GM23248 (cell line): ENCODE results near the gene TLX3. TPM values are rescaled to one million over a fixed set of nuclear protein-coding genes. Genes with fewer than 3 reads are reported as not detected.
A peak's percentile ranks its signal among the peaks of the same experiment; 100 is the strongest.

Experiments
- DNase-seq: peaks from one replicate; pipeline ENCODE4 v3.0.0-alpha.2; 2015
- H2AFZ ChIP-seq: fragments of 200-600 bp; sonication (generic); 2 replicates; pipeline ENCODE4 v1.6.1; 2016; ENCODE audit warnings: antibody characterized with exemption
- H3F3A ChIP-seq: fragments of 200-600 bp; sonication (generic); 2 replicates; pipeline ENCODE4 v1.6.1; 2016; ENCODE audit warnings: mild to moderate bottlenecking, antibody characterized with exemption, mixed run types; ENCODE audit not compliant: insufficient read depth
- H3K27ac ChIP-seq: fragments of 200-600 bp; sonication (generic); 2 replicates; pipeline ENCODE4 v1.5.1; 2016; ENCODE audit warnings: mild to moderate bottlenecking
- H3K27me3 ChIP-seq: fragments of 200-600 bp; sonication (generic); replicated peaks from 2 replicates; pipeline ENCODE4 v1.6.1; 2016; ENCODE audit warnings: mild to moderate bottlenecking; ENCODE audit not compliant: insufficient read depth
- H3K36me3 ChIP-seq: fragments of 200-600 bp; sonication (generic); 2 replicates; pipeline ENCODE4 v1.6.1; 2016; ENCODE audit warnings: low read depth, mild to moderate bottlenecking
- H3K4me1 ChIP-seq: fragments of 200-600 bp; sonication (generic); 2 replicates; pipeline ENCODE4 v1.6.1; 2016; ENCODE audit warnings: mild to moderate bottlenecking; ENCODE audit not compliant: insufficient read depth
- H3K4me2 ChIP-seq: fragments of 200-600 bp; sonication (generic); one replicate; pipeline ENCODE4 v1.6.1; 2016; ENCODE audit warnings: mild to moderate bottlenecking; ENCODE audit not compliant: unreplicated experiment
- H3K4me3 ChIP-seq: fragments of 200-600 bp; sonication (generic); 2 replicates; pipeline ENCODE4 v1.5.1; 2016; ENCODE audit warnings: mild to moderate bottlenecking
- H3K79me2 ChIP-seq: fragments of 200-600 bp; sonication (generic); 2 replicates; pipeline ENCODE4 v1.6.1; 2016; ENCODE audit warnings: mild to moderate bottlenecking; ENCODE audit not compliant: insufficient read depth
- H3K9ac ChIP-seq: fragments of 200-600 bp; sonication (generic); 2 replicates; pipeline ENCODE4 v1.6.1; 2016; ENCODE audit warnings: mild to moderate bottlenecking
- H3K9me2 ChIP-seq: fragments of 200-600 bp; sonication (generic); 2 replicates; pipeline ENCODE4 v1.6.1; 2016; ENCODE audit warnings: mixed run types, mild to moderate bottlenecking, moderate library complexity; ENCODE audit not compliant: insufficient read depth
- H3K9me3 ChIP-seq: fragments of 200-600 bp; sonication (generic); one replicate; pipeline ENCODE4 v1.6.1; 2017; ENCODE audit warnings: low read depth
- H4K20me1 ChIP-seq: fragments of 200-600 bp; sonication (generic); 2 replicates; pipeline ENCODE4 v1.6.0; 2016; ENCODE audit not compliant: insufficient read depth
- EZH2 ChIP-seq: fragments of 200-600 bp; sonication (generic); IDR thresholded peaks from 2 replicates; pipeline ENCODE4 v1.6.1; 2018; ENCODE audit warnings: antibody characterized with exemption, mild to moderate bottlenecking; ENCODE audit not compliant: insufficient read depth, poor library complexity, severe bottlenecking
- EZH2phosphoT487 ChIP-seq: fragments of 200-600 bp; sonication (generic); IDR thresholded peaks from 2 replicates; pipeline ENCODE4 v1.6.1; 2018; ENCODE audit warnings: antibody characterized with exemption, moderate library complexity, mild to moderate bottlenecking, low read depth; ENCODE audit not compliant: insufficient read depth
- WGBS, 2 experiments: methylation state at CpG; one replicate each; pipeline ENCODE4 v1.1.6; 2015 to 2017; ENCODE audit warnings: low lambda C conversion rate in 2 of 2, low coverage in 1 of 2; ENCODE audit errors: missing lambda C conversion rate in 2 of 2; 5-methylcytosine and 5-hydroxymethylcytosine counted together
- in situ Hi-C: fragments of 300-500 bp; cut with MboI; formaldehyde crosslinking; loops from 2 replicates; pipeline ENCODE4 v1.15.0; 2020
- polyA plus RNA-seq: library from polyadenylated mRNA; unstranded; fragments of >200 nt; fragmentation: Nextera tagmentation; extraction: Ambion mirVana; gene quantifications from 2 replicates; pipeline ENCODE4 v1.2.1, GENCODE V29; 2016
- total RNA-seq: library from RNA; depleted of rRNA; stranded (reverse); fragments of >200 nt; shearing (Covaris generic); gene quantifications from 2 replicates; pipeline ENCODE4 v1.2.3, GENCODE V29; 2014

The TLX3 gene
- total and polyA plus RNA-seq, 2 experiments from 2014 or later = not detected

DNA sequence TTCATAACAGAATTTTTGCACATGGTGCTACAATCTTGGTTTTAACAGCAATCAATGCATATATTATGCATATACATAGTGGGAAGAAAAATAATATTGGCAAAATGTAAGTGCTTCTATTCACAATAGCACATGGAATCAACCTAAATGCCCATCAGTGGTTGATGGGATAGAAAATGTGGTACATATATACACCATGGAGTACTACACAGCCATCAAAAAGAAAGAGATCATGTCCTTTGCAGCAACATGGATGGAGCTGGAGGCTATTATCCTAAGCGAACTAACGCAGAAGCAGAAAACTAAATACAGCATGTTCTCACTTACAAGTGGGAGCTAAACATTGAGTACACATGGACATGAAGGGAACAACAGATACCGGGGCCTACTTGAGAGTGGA, 37.2 kb upstream of the TLX3 start:
- Histone ChIP-seq H3K36me3 (no peaks in the 10 kb centered on the region), H3K9me2 (no peaks in the 10 kb centered on the region), H3K27me3 (no peaks in the 10 kb centered on the region), H4K20me1 (no peaks in the 10 kb centered on the region), H3K4me3 (no peak overlapping the region), H3K9me3 (no peaks in the 10 kb centered on the region), H3K79me2 (no peaks in the 10 kb centered on the region), H3K27ac (peak overlapping the region; percentile 83), H2AFZ (no peak overlapping the region), H3K4me1 (peaks cover 39% of the 10 kb centered on the region), H3F3A (peaks cover 31% of the 10 kb centered on the region), H3K9ac (no peak overlapping the region; the same call in 1 of the 2 replicates), H3K4me2 (peak overlapping the region; percentile 58)
- in situ Hi-C loops = no loop called here
- 88 to 90% methylated on average over 3 of the region's 3 CpGs for WGBS, 2 experiments
- TF ChIP-seq EZH2phosphoT487 (no peak), EZH2 (no peak)
- DNase-seq = no peak

DNA sequence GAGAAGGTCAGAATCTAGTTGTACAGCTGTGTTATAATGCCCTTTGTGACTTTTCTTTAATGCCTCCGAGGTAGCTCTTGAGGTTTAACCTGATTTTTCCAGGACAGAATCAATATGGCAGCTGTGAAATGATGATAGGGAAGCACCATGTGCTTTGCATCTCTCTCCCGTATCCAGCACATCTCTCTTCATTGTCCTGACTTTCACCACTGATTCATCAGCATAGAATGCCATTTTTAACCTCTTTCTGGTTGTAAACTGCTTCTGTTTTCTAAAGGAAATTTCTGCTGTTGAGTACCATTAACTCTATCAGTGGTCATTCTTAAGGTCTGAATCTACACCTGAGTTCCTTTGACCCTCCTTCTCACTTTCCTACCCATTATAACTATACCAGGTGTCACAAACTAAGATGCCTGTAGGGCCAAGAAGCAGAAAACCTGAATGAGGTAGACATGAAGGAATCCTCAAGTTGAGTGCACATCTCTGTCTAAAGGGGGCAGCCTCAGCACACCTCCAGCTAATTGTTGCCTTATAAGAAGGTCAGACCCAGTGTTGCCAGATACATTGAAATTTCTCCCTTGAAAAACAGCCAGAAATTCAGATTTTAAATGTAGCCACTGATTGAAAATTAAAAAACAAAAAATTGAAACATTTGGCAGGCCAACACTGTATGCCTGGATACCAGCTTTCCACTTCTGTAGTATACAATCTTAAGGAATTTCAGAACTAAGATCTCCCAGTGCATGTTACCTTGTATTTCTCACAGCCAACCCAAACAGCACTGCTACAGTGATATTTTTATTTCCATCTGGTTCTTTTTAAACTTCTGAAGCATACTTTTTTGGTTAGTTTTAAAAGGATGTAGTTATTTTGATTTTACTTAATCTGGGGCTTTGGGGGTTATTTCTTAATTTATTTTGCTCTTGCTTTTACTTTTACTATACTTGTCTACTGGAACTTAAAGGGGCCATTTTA, 35.8 kb upstream of the TLX3 start:
- no peak overlapping the region for H3K27ac ChIP-seq

DNA sequence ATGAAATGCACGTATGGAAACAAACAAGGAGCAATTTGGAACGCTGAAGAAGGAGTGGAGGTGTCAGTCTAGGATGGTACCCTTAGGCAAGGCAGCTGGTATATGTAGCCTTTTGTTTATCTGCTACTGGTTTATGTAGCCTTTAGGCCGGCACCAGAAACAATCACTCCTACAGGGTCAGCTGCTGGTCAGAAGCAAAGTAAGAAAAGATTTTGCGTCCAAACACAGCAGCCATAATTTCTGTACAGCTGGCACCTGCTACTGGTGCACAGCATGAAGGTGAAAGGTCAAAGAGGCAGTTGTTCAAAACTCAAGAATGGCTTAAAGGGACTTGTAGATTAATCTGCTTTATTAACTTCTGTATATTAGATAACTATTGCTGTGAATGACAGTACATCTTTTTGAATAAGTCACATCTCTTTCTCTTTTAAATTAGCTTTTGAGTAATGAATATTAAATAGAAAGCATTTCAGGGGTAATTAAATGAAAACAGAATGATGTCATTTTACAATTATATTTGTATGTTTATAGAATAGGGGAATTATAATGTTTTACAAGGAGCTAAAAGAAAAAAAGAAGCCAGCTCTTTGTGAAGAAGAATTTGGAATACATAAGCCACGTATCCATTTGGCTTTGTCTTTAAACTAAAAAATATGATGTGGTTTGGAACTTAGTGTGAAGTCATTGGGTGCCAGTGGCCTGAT, 33.1 kb upstream of the TLX3 start:
- no peaks in the 10 kb centered on the region for H3K27me3 ChIP-seq
- no peaks in the 10 kb centered on the region for H3K79me2 ChIP-seq
- no peaks in the 10 kb centered on the region for H3K9me2 ChIP-seq
- H3K9ac ChIP-seq = no peak overlapping the region
- in situ Hi-C loops = no loop called here
- TF ChIP-seq EZH2 = no peak
- TF ChIP-seq EZH2phosphoT487 = no peak
- no peaks in the 10 kb centered on the region for H3K9me3 ChIP-seq
- H2AFZ ChIP-seq = no peak overlapping the region
- no peak overlapping the region for H3K4me2 ChIP-seq
- no peak for DNase-seq
- no peak overlapping the region for H3K27ac ChIP-seq
- H4K20me1 ChIP-seq = no peaks in the 10 kb centered on the region
- H3K36me3 ChIP-seq = no peaks in the 10 kb centered on the region
- WGBS, 2 experiments = 66 to 72% methylated on average over 5 of the region's 5 CpGs
- no peak overlapping the region for H3K4me3 ChIP-seq
- H3K4me1 ChIP-seq = peaks cover 20% of the 10 kb centered on the region
- peaks cover 10% of the 10 kb centered on the region; the same call in 1 of the 2 replicates for H3F3A ChIP-seq

More for the DNA sequence above, 35.8 kb upstream of the TLX3 start:
- no peak overlapping the region for H2AFZ ChIP-seq
- no peaks in the 10 kb centered on the region for H3K79me2 ChIP-seq
- 38 to 51% methylated on average over 2 of the region's 2 CpGs for WGBS, 2 experiments
- no peaks in the 10 kb centered on the region for H3K9me2 ChIP-seq
- no peak overlapping the region for H3K4me2 ChIP-seq
- no peaks in the 10 kb centered on the region for H3K9me3 ChIP-seq
- H3K4me3 ChIP-seq = no peak overlapping the region
- no peaks in the 10 kb centered on the region for H3K27me3 ChIP-seq
- no peak overlapping the region for H3K9ac ChIP-seq
- in situ Hi-C loops = no loop called here
- no peaks in the 10 kb centered on the region for H3K36me3 ChIP-seq
- H3K4me1 ChIP-seq = peaks cover 39% of the 10 kb centered on the region
- no peak for TF ChIP-seq EZH2phosphoT487
- TF ChIP-seq EZH2 = no peak
- DNase-seq = peak; percentile 42
- no peaks in the 10 kb centered on the region for H4K20me1 ChIP-seq
- H3F3A ChIP-seq = peaks cover 31% of the 10 kb centered on the region

DNA sequence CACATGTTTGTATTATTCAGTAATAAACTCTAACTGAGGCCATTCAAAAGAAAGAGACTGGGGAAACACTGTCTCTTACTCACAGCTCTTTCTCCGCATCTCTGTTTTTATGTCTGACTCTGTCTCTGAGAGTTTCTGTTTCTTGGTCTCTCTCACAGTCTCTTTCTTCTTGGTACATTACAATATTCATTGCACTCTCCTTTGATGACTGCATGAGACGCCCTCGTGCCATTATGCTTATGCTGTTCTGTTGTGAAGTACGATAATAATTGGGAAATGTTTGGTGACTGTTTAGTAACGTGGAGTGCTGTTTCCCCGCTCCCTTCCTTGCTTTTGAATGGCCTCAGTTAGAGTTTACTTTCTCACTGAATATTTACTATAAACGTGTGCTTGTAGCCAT, 25.3 kb upstream of the TLX3 start:
- no peak overlapping the region for H3K4me3 ChIP-seq
- in situ Hi-C loops = no loop called here
- no peaks in the 10 kb centered on the region for H3K9me2 ChIP-seq
- no peak overlapping the region for H3K9ac ChIP-seq
- no peaks in the 10 kb centered on the region for H3F3A ChIP-seq
- no peaks in the 10 kb centered on the region for H3K4me1 ChIP-seq
- H2AFZ ChIP-seq = no peak overlapping the region
- DNase-seq = no peak
- no peak for TF ChIP-seq EZH2phosphoT487
- TF ChIP-seq EZH2 = no peak
- no peak overlapping the region for H3K4me2 ChIP-seq
- no peaks in the 10 kb centered on the region for H3K27me3 ChIP-seq
- no peak overlapping the region for H3K27ac ChIP-seq
- H4K20me1 ChIP-seq = no peaks in the 10 kb centered on the region
- no peaks in the 10 kb centered on the region for H3K79me2 ChIP-seq
- H3K9me3 ChIP-seq = no peaks in the 10 kb centered on the region
- WGBS, 2 experiments = 60 to 61% methylated on average over 7 of the region's 7 CpGs
- no peaks in the 10 kb centered on the region for H3K36me3 ChIP-seq
